ENCODE results near the gene SLC49A4.

The SLC49A4 gene

DNA sequence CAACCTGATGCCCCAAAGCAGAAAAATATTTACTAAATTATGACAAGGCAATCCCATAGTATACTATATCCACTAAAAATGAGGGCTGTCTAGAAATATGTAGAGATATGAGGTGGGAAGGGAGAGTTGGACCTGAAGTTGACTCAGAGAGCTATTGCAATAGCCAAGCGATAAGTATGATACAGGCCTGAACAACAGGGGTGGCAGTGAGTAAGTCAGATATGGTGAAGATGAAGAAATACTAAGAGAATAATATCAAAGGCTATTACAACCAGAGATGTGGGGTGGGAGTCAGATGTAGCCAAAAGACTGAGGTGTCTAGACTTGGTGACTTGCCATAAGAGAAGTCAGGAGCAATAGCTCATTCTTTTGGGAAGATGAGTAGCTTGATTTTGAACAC is 10.4 kb upstream of the SLC49A4 start:
- no peak for DNase-seq (ENCODE audit: low read depth in 2 of 3, low spot score in 2 of 3)

DNA sequence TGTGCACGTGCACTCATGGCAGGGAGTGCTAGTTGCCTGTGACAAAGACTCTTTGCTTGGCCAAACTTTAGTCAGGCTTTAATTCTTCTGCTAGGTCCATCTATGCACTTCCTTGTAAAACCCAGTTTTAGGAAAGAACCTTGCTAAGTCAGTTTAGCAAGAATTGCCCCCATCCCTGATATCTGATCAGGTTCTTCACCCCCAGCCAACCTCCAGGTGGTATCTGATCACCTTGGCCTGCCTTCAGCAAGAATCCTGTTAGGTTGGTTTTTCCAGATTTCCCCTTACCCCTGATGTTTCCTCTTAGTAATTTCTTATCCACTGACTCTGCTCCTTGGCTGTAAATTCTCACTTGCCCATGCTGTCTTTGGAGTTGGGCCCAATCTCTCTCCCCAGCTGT is 9.6 kb upstream of the SLC49A4 start:
- no peak for DNase-seq (ENCODE audit: low read depth in 2 of 3, low spot score in 2 of 3)

DNA sequence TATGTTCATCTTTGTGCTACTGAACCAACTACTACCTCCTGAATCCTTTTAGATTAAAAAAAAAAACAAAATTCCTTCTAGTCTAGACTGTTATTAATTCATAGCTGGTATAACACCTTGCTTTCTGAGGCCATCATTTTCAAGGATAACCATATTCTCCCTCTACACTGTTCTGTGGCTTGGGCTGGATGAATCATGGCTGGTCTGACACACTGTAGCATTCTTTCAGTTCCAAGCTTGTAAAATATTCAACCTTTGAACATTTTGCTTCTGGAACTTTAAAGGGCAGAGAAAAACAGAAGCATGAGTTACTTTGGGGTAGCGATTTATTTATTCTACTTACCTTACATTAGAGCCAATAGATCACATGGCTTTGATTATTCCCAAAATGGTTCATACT is 8.8 kb upstream of the SLC49A4 start:
- no peak for DNase-seq (ENCODE audit: low read depth in 2 of 3, low spot score in 2 of 3)

GRCh38 chr3:122787872-122788271 is 7.0 kb upstream of the SLC49A4 start:
- DNase-seq (ENCODE audit: low read depth in 2 of 3, low spot score in 2 of 3), result no peak

DNA sequence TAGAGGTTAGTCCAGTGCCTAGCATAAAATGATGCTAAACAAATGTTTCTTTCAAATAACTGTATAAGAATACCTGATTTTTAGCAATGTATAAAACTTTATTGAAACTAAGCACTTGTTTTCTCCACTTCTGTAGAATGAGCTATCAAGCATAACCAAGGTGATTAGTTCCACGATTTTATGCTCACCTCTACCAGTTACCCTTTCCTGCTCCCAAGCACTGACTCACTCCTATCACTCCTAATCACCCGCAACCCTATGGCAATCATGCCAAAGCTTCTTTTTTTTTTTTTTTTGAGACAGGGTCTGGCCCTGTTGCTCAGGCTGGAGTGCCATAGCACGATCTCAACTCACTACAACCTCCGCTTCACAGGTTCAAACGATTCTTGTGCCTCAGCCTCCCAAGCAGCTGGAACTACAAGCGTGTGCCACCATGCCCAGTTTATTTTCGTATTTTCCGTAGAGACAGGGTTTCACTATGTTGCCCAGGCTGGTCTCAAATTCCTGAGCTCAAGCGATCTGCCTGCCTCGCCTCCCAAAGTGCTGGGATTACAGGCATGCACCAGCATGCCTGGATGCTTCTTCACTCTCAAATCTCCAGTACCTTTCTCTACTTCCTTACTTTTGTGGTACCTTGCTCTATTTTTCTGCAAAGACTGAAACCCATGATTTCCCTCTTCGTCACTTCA is 5.1 kb upstream of the SLC49A4 start:
- DNase-seq (ENCODE audit: low read depth in 2 of 3, low spot score in 2 of 3), result no peak

DNA sequence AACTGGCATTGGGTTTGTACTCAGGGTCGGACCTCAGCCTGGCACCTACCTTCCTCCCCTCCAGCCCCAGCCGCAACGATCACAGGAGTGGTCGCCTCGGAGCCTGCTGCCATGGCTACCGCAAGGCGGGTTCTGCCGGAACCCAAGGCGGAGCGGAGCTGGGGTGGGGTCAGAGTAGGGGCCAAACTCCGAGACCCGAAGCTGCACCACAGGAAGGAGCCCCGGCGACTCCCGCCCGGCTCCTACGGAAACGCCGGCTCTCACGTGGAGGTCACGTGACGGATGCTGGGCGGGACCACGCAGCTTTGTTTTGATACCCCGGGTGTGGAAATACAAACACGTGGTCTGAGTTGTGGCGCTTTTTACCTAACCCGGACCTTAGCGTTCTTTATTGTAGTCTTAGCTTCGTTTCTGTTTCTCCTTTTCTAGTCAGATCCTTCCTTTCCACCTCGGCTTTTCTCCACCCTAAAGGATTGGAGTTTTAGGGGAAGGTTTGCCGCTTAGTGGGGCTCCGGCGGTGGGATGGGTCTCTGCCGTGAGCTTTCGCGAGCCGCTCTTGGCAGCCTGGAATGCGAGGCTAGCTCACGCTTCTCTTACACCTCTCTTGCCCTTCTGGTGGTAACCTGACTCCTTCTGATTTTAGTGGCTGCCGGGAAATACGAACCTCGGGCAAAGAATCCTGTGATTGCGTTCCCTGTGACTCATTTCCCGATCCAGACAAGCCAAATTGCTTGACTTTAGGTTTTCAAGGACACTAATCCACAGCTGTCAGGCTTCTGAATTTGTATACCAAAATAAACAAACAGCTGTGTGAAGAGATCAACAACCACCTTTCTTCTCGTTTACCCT is 1.1 kb upstream of the SLC49A4 start, which contains the start of gene HSPBAP1:
HSPBAP1 (minus strand) TSS at position 264 of the 849 bp plus-strand sequence; CDS start at position 113, 151 bp downstream.
- DNase-seq (ENCODE audit: low read depth in 2 of 3, low spot score in 2 of 3), result peak; percentile 76 to 77 (median 77)

DNA sequence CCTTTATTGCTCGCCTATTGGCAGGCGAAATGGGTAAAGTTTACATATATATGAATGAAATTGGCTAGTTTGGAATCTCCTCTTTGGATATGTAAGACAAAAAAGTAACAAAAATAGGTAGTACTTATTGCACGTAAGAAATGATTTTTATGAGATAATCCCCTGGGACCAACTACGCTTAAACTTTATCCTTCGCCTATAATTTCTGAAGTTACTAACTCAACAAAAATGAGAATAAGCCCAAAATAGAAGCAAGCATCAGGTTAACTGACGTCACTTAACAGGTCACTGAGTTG is 438 bp upstream of the SLC49A4 start:
- DNase-seq (ENCODE audit: low read depth in 2 of 3, low spot score in 2 of 3), result no peak

DNA sequence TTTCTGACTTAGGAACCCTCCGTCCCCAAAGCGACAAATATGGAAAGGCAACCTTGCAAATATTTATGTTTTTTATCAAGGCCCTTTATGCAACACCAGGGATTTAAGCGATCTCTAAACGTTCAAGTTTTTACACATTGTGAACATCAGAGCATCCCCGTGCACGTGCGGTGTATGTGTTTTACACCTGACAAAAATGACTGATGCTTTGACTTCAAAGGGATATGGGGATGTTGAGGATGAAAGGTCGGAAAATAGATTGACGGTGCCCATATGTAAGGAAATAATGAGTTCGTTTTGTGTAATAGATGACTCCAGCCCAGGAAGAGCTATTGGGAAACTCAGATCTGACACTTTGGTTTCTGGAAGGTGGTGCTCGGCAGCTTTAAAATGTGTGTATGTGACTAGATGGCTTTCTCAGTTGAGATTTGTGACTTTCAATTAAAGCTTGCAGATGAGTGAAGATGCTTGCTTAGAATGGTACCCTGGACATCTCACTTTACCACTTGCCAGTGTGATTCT is 866 bp downstream of the SLC49A4 start:
- no peak for DNase-seq (ENCODE audit: low read depth in 2 of 3, low spot score in 2 of 3)

DNA sequence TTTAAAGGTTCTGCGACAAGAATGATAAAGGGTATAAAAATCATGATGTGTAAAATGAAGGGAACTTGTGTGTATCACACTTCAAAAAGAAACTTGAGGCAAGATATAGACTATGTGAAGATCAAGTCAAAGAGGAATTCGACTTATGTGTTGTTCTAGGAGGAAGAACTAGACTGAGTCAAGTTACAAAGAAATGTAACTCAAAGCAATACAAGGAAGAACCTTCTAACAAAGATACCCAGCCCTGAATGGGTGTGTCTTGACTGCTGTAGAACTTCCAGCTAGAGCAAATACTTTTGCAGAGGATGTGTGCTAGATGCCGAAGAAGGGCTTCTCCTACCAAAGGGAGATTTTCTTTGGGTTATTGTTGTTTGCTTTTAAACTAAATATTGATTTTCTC is 2.4 kb downstream of the SLC49A4 start:
- DNase-seq (ENCODE audit: low read depth in 2 of 3, low spot score in 2 of 3), result no peak

DNA sequence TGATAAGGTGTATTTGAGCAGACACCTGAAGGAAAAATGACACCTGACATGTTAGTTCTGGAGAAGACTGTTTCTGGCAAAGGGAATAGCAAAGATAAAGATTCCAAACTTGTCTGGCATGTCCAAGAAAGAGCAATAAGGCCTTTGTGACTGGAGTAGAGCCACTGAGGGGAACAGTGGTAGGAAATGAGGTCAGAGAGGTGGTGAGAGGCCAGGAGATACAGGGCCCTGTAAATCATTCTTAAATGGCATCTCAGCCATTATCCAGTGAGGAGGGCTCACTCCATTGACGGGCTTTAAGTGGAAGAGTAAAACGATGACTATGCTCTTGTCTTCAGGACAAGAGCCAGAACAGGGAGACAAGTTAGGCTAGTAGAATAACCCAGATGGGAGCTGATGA is 4.5 kb downstream of the SLC49A4 start:
- DNase-seq (ENCODE audit: low read depth in 2 of 3, low spot score in 2 of 3), result no peak

GRCh38 chr3:122800031-122800430 is 5.2 kb downstream of the SLC49A4 start:
- DNase-seq (ENCODE audit: low read depth in 2 of 3, low spot score in 2 of 3), result no peak

DNA sequence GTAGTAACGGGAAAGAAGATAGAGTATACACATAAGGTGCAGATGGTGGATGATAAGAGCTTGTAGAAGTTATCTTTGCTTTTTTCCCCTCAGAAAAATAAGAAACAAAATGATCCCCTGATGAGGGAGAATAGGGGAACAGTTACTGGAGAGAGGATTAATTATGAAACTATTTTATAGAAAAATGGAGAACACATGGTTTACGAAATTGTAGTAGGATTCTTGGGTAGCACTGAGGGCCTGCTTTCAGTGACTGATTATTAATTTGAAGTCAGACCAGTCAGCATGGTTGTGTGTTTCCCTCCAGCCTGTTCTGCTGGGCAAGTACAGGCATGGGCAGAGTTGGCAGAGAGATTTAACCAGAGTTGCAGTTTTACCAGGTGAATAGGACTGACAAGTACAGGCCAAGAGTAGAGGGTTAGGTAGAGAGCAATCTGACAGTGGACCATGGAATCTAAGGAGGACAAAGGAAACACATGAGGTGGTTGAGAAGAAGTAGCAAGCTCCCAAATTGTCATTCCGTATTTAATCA is 5.9 kb downstream of the SLC49A4 start:
- DNase-seq (ENCODE audit: low read depth in 2 of 3, low spot score in 2 of 3), result no peak

GRCh38 chr3:122802323-122802722 is 7.5 kb downstream of the SLC49A4 start:
- no peak for DNase-seq (ENCODE audit: low read depth in 2 of 3, low spot score in 2 of 3)

GRCh38 chr3:122803977-122804376 is 9.1 kb downstream of the SLC49A4 start:
- DNase-seq (ENCODE audit: low read depth in 2 of 3, low spot score in 2 of 3), result no peak

DNA sequence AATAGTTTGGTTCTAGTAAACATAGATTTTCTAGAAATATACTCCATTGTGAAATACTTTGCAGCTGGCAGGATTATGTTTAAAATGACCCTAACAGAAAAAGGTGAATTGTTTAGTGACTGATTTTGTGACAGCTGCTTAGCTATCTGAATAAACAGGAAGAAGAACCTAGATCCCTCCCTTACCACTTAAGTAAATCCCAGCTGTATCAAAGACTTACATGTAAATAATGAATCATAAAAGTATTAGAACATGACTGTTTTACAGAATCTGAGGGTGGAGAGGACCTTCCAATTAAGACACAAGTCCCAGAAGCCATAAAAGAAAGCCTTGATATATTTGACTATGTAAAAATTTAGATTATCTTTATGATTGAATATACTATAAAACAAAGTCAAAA is 15.9 kb downstream of the SLC49A4 start:
- no peak for DNase-seq (ENCODE audit: low read depth in 2 of 3, low spot score in 2 of 3)

DNA sequence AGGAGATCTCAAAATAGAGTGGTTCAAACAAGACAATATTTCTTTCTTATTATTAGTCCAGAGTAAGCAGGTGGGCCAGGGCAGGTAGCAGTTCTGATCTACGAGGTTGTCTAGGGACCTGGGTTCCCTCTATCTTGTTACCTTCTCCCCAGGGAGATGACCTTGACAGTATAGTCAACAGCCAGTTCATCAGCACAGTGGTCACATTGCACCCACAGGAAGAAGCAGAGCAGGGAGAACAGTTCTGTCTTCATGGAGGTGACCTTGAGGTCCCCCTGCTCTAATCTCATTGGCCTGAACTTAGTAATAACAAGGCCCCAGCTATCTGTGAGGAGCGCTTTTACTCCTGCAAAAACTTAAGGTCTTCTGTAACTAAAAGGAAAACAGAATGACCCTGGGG is 21.7 kb downstream of the SLC49A4 start:
- DNase-seq (ENCODE audit: low read depth in 2 of 3, low spot score in 2 of 3), result no peak

GRCh38 chr3:122824465-122825381 is 29.9 kb downstream of the SLC49A4 start:
- DNase-seq (ENCODE audit: low read depth in 2 of 3, low spot score in 2 of 3), result no peak

- no peak for DNase-seq (ENCODE audit: low read depth in 2 of 3, low spot score in 2 of 3)
Observed at GRCh38 chr3:122825460-122825859, 30.6 kb downstream of the SLC49A4 start.

DNA sequence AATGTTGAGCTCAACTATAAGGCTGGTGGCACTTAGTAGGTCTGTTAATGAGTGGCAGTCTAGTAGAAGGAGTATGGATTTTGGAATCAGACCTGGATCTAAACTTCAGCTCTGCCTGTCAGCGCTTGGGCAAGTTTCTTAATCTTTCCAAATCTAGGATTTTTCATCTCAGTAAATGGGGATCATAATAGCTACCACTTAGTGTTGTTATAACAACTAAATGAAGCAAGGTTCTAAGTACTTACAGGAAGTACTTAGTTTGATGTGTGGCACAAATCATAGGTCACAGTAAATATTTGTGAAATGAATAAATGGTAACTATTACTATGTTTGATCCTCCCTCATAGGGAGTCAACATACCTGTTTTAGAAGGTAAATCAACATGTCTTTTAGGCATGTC is 31.4 kb downstream of the SLC49A4 start:
- DNase-seq (ENCODE audit: low read depth in 2 of 3, low spot score in 2 of 3), result no peak

GRCh38 chr3:122828281-122828680 is 33.4 kb downstream of the SLC49A4 start:
- no peak for DNase-seq (ENCODE audit: low read depth in 2 of 3, low spot score in 2 of 3)

- DNase-seq (ENCODE audit: low read depth in 2 of 3, low spot score in 2 of 3), result no peak
Observed at GRCh38 chr3:122835590-122835989, 40.7 kb downstream of the SLC49A4 start.
